Central memory CD8-positive, alpha-beta T cell (primary cell): ENCODE results near the gene LTK.
A peak's percentile ranks its signal among the peaks of the same experiment; 100 is the strongest.

Source experiments
- ATAC-seq: fragments of 150-1000 bp; cut with Tn5 transposase; replicated peaks from 2 replicates; pipeline ENCODE4 v1.10.0; 2022; ENCODE audit warnings: mild to moderate bottlenecking, moderate FRiP score, moderate number of reproducible peaks; ENCODE audit not compliant: poor library complexity, severe bottlenecking; ENCODE audit errors: extremely low read depth
- DNase-seq, 2 donors: peaks; one replicate each; pipeline ENCODE4 v3.0.0; 2021; ENCODE audit warnings: low spot score in 2 of 2
- H3K27ac Mint-ChIP-seq: one replicate; pipeline ENCODE4 v1.8.0; 2022; ENCODE audit warnings: low read depth, mild to moderate bottlenecking, moderate library complexity, mixed read lengths
- H3K27me3 Mint-ChIP-seq: one replicate; pipeline ENCODE4 v1.8.0; 2022; ENCODE audit warnings: mixed read lengths
- H3K36me3 Mint-ChIP-seq: one replicate; pipeline ENCODE4 v1.8.0; 2022; ENCODE audit warnings: mild to moderate bottlenecking, moderate library complexity, mixed read lengths; ENCODE audit not compliant: insufficient read depth
- H3K4me1 Mint-ChIP-seq: one replicate; pipeline ENCODE4 v1.8.0; 2022; ENCODE audit warnings: mixed read lengths
- H3K4me3 Mint-ChIP-seq: one replicate; pipeline ENCODE4 v1.8.0; 2022; ENCODE audit warnings: mild to moderate bottlenecking, moderate library complexity, mixed read lengths
- H3K9me3 Mint-ChIP-seq: one replicate; pipeline ENCODE4 v1.8.0; 2022; ENCODE audit warnings: mixed read lengths

Gene LTK

DNA sequence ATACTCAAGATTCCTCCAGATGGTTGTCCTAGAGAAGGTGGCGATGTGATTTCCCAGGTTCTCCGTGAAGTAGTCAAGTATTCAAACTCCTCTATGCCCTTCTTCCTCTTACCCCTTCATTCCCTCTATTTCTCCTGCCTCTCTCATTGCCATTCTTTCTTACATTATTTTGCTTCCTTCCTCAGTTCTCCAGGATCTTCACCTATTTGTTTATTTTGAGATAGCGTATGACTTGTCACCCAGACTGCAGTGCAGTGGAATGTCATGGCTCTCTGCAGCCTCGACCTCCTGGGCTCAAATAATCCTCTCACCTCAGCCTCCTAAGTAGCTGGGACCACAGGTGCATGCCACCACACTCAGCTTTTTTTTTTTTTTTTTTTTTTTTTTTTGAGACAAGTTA is 21.7 kb downstream of the LTK start:
- H3K4me1 Mint-ChIP-seq = peaks cover 22% of the 10 kb centered on the region
- no peak overlapping the region for H3K4me3 Mint-ChIP-seq
- H3K9me3 Mint-ChIP-seq = no peaks in the 10 kb centered on the region
- ATAC-seq (no peak), DNase-seq (no peak)
- peaks cover 7% of the 10 kb centered on the region for H3K36me3 Mint-ChIP-seq
- peaks cover 27% of the 10 kb centered on the region for H3K27me3 Mint-ChIP-seq
- no peak overlapping the region for H3K27ac Mint-ChIP-seq

GRCh38 chr15:41490355-41490754 is 23.3 kb downstream of the LTK start:
- no peak overlapping the region for H3K27ac Mint-ChIP-seq
- H3K4me3 Mint-ChIP-seq = no peak overlapping the region
- ATAC-seq (no peak), DNase-seq (no peak)
- H3K36me3 Mint-ChIP-seq = peaks cover 7% of the 10 kb centered on the region
- H3K27me3 Mint-ChIP-seq = peaks cover 20% of the 10 kb centered on the region
- H3K4me1 Mint-ChIP-seq = peaks cover 22% of the 10 kb centered on the region
- no peaks in the 10 kb centered on the region for H3K9me3 Mint-ChIP-seq

GRCh38 chr15:41489641-41490040 is 24.0 kb downstream of the LTK start:
- no peak for ATAC-seq
- no peaks in the 10 kb centered on the region for H3K9me3 Mint-ChIP-seq
- peaks cover 27% of the 10 kb centered on the region for H3K4me1 Mint-ChIP-seq
- H3K27me3 Mint-ChIP-seq = peaks cover 20% of the 10 kb centered on the region
- H3K4me3 Mint-ChIP-seq = no peak overlapping the region
- H3K36me3 Mint-ChIP-seq = peaks cover 7% of the 10 kb centered on the region
- H3K27ac Mint-ChIP-seq = no peak overlapping the region
- DNase-seq = no peak

- Mint-ChIP-seq H3K27me3 (peaks cover 17% of the 10 kb centered on the region), H3K4me1 (peaks cover 40% of the 10 kb centered on the region), H3K9me3 (no peaks in the 10 kb centered on the region), H3K36me3 (peaks cover 6% of the 10 kb centered on the region), H3K27ac (peak overlapping the region; percentile 4), H3K4me3 (peak overlapping the region; percentile 0)
- ATAC-seq (no peak), DNase-seq (no peak)
Observed at GRCh38 chr15:41487802-41488201, 25.8 kb downstream of the LTK start.

GRCh38 chr15:41487381-41487780 is 26.2 kb downstream of the LTK start:
- ATAC-seq = no peak
- Mint-ChIP-seq H3K27me3 (peaks cover 12% of the 10 kb centered on the region), H3K4me3 (peak overlapping the region; percentile 0), H3K4me1 (peaks cover 39% of the 10 kb centered on the region), H3K36me3 (peaks cover 4% of the 10 kb centered on the region), H3K9me3 (no peaks in the 10 kb centered on the region), H3K27ac (peak overlapping the region; percentile 4)
- no peak for DNase-seq

GRCh38 chr15:41486286-41486685 is 27.3 kb downstream of the LTK start:
- Mint-ChIP-seq H3K4me1 (peaks cover 31% of the 10 kb centered on the region), H3K36me3 (peaks cover 5% of the 10 kb centered on the region), H3K27me3 (peaks cover 1% of the 10 kb centered on the region), H3K27ac (no peak overlapping the region), H3K9me3 (no peaks in the 10 kb centered on the region), H3K4me3 (no peak overlapping the region)
- no peak for ATAC-seq
- no peak for DNase-seq

GRCh38 chr15:41484937-41485625 is 28.5 kb downstream of the LTK start:
- no peak for ATAC-seq
- no peaks in the 10 kb centered on the region for H3K27me3 Mint-ChIP-seq
- peaks cover 31% of the 10 kb centered on the region for H3K4me1 Mint-ChIP-seq
- no peak overlapping the region for H3K4me3 Mint-ChIP-seq
- H3K27ac Mint-ChIP-seq = no peak overlapping the region
- no peak for DNase-seq
- no peaks in the 10 kb centered on the region for H3K9me3 Mint-ChIP-seq
- peaks cover 15% of the 10 kb centered on the region for H3K36me3 Mint-ChIP-seq

GRCh38 chr15:41483519-41483918 is 30.1 kb downstream of the LTK start:
- H3K4me3 Mint-ChIP-seq = peak overlapping the region; percentile 65
- no peaks in the 10 kb centered on the region for H3K9me3 Mint-ChIP-seq
- H3K36me3 Mint-ChIP-seq = peaks cover 25% of the 10 kb centered on the region
- H3K27me3 Mint-ChIP-seq = no peaks in the 10 kb centered on the region
- peak overlapping the region; percentile 65 for H3K27ac Mint-ChIP-seq
- H3K4me1 Mint-ChIP-seq = peaks cover 31% of the 10 kb centered on the region
- peak; percentile 67 for ATAC-seq
- DNase-seq = no peak

GRCh38 chr15:41483115-41483514 is 30.5 kb downstream of the LTK start:
- Mint-ChIP-seq H3K9me3 (no peaks in the 10 kb centered on the region), H3K4me3 (peak overlapping the region; percentile 65), H3K36me3 (peaks cover 27% of the 10 kb centered on the region), H3K27ac (peak overlapping the region; percentile 65), H3K27me3 (no peaks in the 10 kb centered on the region), H3K4me1 (peaks cover 30% of the 10 kb centered on the region)
- ATAC-seq (peak; percentile 85), DNase-seq (no peak)

DNA sequence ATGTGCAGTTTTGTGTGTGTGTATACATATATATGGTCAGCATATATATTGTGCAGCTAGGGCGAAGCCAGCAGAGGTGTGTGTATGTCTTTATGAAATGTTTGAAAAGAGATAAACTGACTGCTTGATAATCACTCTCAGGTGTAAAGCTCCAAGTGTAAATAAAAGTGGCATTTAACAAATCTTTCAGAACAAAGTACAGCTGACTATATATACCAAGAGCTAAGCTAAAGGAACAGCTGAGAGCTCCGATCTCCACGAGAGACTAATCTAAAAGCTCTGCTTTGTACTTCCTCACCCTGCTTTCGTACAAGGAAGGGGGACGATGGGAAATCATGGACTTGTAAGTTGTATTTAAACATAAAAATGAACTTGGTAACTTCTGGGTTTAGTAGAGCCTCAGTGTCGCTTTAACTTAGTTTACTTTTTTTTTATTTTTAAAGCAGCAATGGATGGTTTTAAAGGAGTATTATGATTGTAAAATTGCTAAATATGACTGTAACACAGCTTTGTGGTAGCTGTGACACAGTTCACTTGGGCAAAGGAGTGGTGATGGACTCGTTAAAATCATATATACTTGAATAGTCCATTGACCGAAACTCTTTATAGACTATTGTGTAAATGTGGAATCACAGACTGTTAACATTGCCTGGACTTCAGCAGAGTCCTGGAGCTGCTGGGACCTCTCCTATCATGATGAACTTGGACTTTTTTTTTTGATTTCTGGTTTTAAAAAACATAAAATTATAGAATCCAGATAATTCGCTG is 31.3 kb downstream of the LTK start:
- ATAC-seq (no peak), DNase-seq (no peak)
- Mint-ChIP-seq H3K4me1 (peaks cover 24% of the 10 kb centered on the region), H3K36me3 (peaks cover 27% of the 10 kb centered on the region), H3K4me3 (no peak overlapping the region), H3K27me3 (no peaks in the 10 kb centered on the region), H3K9me3 (no peaks in the 10 kb centered on the region), H3K27ac (peak overlapping the region; percentile 10)

DNA sequence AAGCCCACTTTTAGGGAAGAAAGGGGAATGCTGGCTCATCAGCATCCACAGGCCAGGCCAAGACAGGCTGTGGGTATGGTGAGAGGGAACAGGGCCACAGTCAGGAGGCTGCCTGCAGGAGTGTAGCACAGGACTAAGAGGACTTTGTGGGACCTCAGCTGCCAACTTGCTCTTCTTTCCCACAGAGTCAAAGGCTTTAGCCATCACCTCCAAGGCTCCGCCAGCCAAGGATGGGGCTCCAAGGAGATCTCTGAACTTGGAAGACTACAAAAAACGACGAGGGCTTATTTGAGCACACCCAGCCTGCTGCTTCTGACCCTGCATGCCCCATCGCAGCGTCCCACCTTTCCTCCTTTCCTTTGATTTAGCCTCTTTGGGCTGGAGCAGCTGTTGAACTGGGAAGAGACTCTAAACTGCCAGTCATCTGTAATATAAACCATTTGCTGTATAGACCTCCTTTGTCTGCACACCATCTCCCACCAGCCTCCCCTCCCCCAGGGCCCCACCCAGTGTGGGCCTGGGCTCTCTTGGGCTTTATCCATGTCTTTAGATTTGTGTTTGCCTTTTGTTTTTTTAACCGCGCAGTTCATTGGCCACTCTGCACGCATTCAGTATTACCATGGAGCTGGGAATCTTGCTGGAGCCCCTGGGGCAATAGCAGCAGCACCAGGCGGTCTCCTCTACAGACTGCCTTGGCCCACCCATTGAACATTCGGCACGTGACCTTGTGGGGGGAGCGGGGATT is 33.1 kb downstream of the LTK start:
- ATAC-seq = no peak
- Mint-ChIP-seq H3K27ac (peak overlapping the region; percentile 41), H3K4me1 (peaks cover 24% of the 10 kb centered on the region), H3K36me3 (peaks cover 35% of the 10 kb centered on the region), H3K4me3 (no peak overlapping the region), H3K27me3 (no peaks in the 10 kb centered on the region), H3K9me3 (no peaks in the 10 kb centered on the region)
- DNase-seq = no peak

DNA sequence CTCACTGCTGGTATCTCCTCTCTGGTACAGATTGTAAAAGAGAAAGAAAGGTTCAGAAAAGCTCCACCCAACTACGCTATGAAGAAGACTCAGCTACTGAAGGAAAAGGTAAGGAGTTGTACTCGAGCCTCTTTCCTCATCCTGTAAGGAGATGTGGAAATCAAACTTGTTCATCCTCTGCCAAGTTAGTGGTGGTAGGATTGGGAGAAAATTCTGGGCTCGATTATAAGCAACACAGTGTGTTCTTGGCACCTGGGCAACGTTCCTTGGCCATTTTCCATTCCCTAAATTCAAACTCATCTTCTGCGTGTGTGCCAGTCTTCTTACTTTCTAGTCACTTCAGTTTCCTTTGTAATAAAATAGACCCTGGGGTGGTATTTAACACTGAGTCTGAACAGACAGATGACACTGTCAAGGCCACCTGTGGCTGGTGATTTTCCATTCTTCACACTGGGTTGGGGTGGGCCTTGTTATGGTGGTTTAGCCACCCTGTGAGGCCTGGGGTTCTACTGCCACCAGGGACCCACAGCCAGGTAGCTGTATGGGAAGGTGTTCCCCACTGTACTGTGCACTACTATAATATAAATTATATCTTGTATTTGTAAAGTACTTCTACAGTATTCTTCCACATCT is 37.1 kb downstream of the LTK start:
- ATAC-seq = no peak
- H3K36me3 Mint-ChIP-seq = peaks cover 64% of the 10 kb centered on the region

More for the DNA sequence above, 37.1 kb downstream of the LTK start:
- Mint-ChIP-seq H3K4me1 (no peaks in the 10 kb centered on the region), H3K4me3 (no peak overlapping the region), H3K9me3 (no peaks in the 10 kb centered on the region), H3K27ac (no peak overlapping the region), H3K27me3 (no peaks in the 10 kb centered on the region)
- DNase-seq = no peak
